GM23338 (cell line): ENCODE results near the gene PGAP6. TPM values are rescaled to one million over a fixed set of nuclear protein-coding genes. Genes with fewer than 3 reads are reported as not detected.

Source experiments
- ATAC-seq: fragments of 200-7000 bp; cut with Tn5 transposase; 3 replicates; pipeline ENCODE4 v1.9.1; 2020
- DNase-seq: peaks from one replicate; pipeline ENCODE4 v3.0.0-alpha.2; 2015; ENCODE audit warnings: low spot score
- H2AFZ ChIP-seq: fragments of 200-600 bp; sonication (generic); 2 replicates; pipeline ENCODE4 v1.8.0; 2016; ENCODE audit warnings: antibody characterized with exemption, mild to moderate bottlenecking, moderate library complexity
- H3F3A ChIP-seq: fragments of 200-600 bp; sonication (generic); replicated peaks from 2 replicates; pipeline ENCODE4 v1.8.0; 2017; ENCODE audit warnings: antibody characterized with exemption, mixed run types, low read depth
- H3K27ac ChIP-seq: fragments of 200-600 bp; sonication (generic); 2 replicates; pipeline ENCODE4 v1.6.1; 2016; ENCODE audit warnings: low read depth
- H3K27me3 ChIP-seq: fragments of 200-600 bp; sonication (generic); 2 replicates; pipeline ENCODE4 v1.8.0; 2016; ENCODE audit warnings: mild to moderate bottlenecking, mixed run types, moderate library complexity; ENCODE audit not compliant: insufficient read depth
- H3K36me3 ChIP-seq: fragments of 200-600 bp; sonication (generic); 2 replicates; pipeline ENCODE4 v1.8.0; 2016; ENCODE audit warnings: mild to moderate bottlenecking; ENCODE audit not compliant: insufficient read depth
- H3K4me1 ChIP-seq: fragments of 200-600 bp; sonication (generic); 2 replicates; pipeline ENCODE4 v1.8.0; 2016; ENCODE audit warnings: mild to moderate bottlenecking, moderate library complexity; ENCODE audit not compliant: insufficient read depth
- H3K4me2 ChIP-seq: fragments of 200-600 bp; sonication (generic); 2 replicates; pipeline ENCODE4 v1.7.1; 2017; ENCODE audit warnings: mixed run types
- H3K4me3 ChIP-seq: fragments of 200-600 bp; sonication (generic); 2 replicates; pipeline ENCODE4 v1.6.1; 2016; ENCODE audit warnings: mixed run types
- H3K79me2 ChIP-seq: fragments of 200-600 bp; sonication (generic); replicated peaks from 2 replicates; pipeline ENCODE4 v1.8.0; 2017; ENCODE audit warnings: mild to moderate bottlenecking; ENCODE audit not compliant: insufficient read depth
- H3K9me2 ChIP-seq: fragments of 200-600 bp; sonication (generic); 2 replicates; pipeline ENCODE4 v1.8.0; 2017; ENCODE audit not compliant: insufficient read depth
- H4K20me1 ChIP-seq: fragments of 200-600 bp; sonication (generic); replicated peaks from 2 replicates; pipeline ENCODE4 v1.8.0; 2017; ENCODE audit warnings: mild to moderate bottlenecking; ENCODE audit not compliant: insufficient read depth
- H3K27ac Mint-ChIP-seq: 2 replicates; pipeline ENCODE4 v1.8.0; 2020; ENCODE audit warnings: inconsistent platforms, mild to moderate bottlenecking, moderate library complexity, mixed read lengths
- H3K27me3 Mint-ChIP-seq: 3 replicates; pipeline ENCODE4 v1.8.0; 2022; ENCODE audit warnings: low read depth, mild to moderate bottlenecking, moderate library complexity, mixed read lengths, inconsistent platforms; ENCODE audit not compliant: insufficient read depth, poor library complexity
- H3K36me3 Mint-ChIP-seq: 3 replicates; pipeline ENCODE4 v1.8.0; 2021; ENCODE audit warnings: low read depth, mild to moderate bottlenecking, inconsistent platforms, moderate library complexity, mixed read lengths
- H3K4me1 Mint-ChIP-seq: 3 replicates; pipeline ENCODE4 v1.8.0; 2020; ENCODE audit warnings: mild to moderate bottlenecking, inconsistent platforms, mixed read lengths
- H3K4me3 Mint-ChIP-seq: 3 replicates; pipeline ENCODE4 v1.8.0; 2021; ENCODE audit warnings: moderate library complexity, mild to moderate bottlenecking, inconsistent platforms, mixed read lengths
- H3K9me3 Mint-ChIP-seq: 3 replicates; pipeline ENCODE4 v1.8.0; 2020; ENCODE audit warnings: moderate library complexity, mild to moderate bottlenecking, inconsistent platforms, mixed read lengths
- CREB1 ChIP-seq: fragments of 250-450 bp; sonication (Bioruptor Pico); IDR thresholded peaks from 2 replicates; pipeline ENCODE4 v1.5.0; 2020; ENCODE audit warnings: low read depth, mild to moderate bottlenecking, moderate library complexity
- CTCF ChIP-seq, 2 experiments: fragments of 200-600 bp in 1 of 2; sonication (generic) in 1 of 2; conservative IDR thresholded peaks; 2 replicates each; pipeline versions ENCODE4 v1.5.1 to v1.6.1; 2016 to 2017; ENCODE audit warnings: antibody characterized with exemption in 2 of 2, low read depth in 2 of 2, mild to moderate bottlenecking in 2 of 2, moderate library complexity in 1 of 2
- EZH2 ChIP-seq: fragments of 200-600 bp; sonication (generic); IDR thresholded peaks from one replicate; pipeline ENCODE4 v1.8.0; 2017; ENCODE audit warnings: antibody characterized with exemption, mild to moderate bottlenecking, low read depth; ENCODE audit not compliant: unreplicated experiment
- POLR2AphosphoS5 ChIP-seq: IDR thresholded peaks from 2 replicates; pipeline ENCODE4 v1.6.1; 2016; ENCODE audit warnings: antibody characterized with exemption, low read depth
- STAT1 ChIP-seq: IDR thresholded peaks from one replicate; pipeline ENCODE4 v1.6.1; 2016; ENCODE audit warnings: antibody characterized with exemption; ENCODE audit not compliant: unreplicated experiment
- polyA plus RNA-seq: library from polyadenylated mRNA; unstranded; fragments of >200 nt; fragmentation: Nextera tagmentation; extraction: Ambion mirVana; gene quantifications from 2 replicates; pipeline ENCODE4 v1.2.1, GENCODE V29; 2016
- total RNA-seq: library from RNA; depleted of rRNA; stranded (reverse); fragments of >200 nt; shearing (Covaris generic); gene quantifications from 2 replicates; pipeline ENCODE4 v1.2.3, GENCODE V29; 2014
- TF ChIP-seq, protein P1 (sequence below): fragments of 250-450 bp; sonication (Bioruptor Pico); IDR thresholded peaks from 2 replicates; pipeline ENCODE4 v1.5.0; 2020; ENCODE audit warnings: mild to moderate bottlenecking, moderate library complexity
- TF ChIP-seq, protein P2 (sequence below): IDR thresholded peaks from one replicate; pipeline ENCODE4 v1.6.1; 2018; ENCODE audit warnings: antibody characterized with exemption; ENCODE audit not compliant: unreplicated experiment

The PGAP6 gene
- total and polyA plus RNA-seq, 2 experiments from 2014 or later, result 25.1 to 112 TPM

- TF ChIP-seq, protein P1, sequence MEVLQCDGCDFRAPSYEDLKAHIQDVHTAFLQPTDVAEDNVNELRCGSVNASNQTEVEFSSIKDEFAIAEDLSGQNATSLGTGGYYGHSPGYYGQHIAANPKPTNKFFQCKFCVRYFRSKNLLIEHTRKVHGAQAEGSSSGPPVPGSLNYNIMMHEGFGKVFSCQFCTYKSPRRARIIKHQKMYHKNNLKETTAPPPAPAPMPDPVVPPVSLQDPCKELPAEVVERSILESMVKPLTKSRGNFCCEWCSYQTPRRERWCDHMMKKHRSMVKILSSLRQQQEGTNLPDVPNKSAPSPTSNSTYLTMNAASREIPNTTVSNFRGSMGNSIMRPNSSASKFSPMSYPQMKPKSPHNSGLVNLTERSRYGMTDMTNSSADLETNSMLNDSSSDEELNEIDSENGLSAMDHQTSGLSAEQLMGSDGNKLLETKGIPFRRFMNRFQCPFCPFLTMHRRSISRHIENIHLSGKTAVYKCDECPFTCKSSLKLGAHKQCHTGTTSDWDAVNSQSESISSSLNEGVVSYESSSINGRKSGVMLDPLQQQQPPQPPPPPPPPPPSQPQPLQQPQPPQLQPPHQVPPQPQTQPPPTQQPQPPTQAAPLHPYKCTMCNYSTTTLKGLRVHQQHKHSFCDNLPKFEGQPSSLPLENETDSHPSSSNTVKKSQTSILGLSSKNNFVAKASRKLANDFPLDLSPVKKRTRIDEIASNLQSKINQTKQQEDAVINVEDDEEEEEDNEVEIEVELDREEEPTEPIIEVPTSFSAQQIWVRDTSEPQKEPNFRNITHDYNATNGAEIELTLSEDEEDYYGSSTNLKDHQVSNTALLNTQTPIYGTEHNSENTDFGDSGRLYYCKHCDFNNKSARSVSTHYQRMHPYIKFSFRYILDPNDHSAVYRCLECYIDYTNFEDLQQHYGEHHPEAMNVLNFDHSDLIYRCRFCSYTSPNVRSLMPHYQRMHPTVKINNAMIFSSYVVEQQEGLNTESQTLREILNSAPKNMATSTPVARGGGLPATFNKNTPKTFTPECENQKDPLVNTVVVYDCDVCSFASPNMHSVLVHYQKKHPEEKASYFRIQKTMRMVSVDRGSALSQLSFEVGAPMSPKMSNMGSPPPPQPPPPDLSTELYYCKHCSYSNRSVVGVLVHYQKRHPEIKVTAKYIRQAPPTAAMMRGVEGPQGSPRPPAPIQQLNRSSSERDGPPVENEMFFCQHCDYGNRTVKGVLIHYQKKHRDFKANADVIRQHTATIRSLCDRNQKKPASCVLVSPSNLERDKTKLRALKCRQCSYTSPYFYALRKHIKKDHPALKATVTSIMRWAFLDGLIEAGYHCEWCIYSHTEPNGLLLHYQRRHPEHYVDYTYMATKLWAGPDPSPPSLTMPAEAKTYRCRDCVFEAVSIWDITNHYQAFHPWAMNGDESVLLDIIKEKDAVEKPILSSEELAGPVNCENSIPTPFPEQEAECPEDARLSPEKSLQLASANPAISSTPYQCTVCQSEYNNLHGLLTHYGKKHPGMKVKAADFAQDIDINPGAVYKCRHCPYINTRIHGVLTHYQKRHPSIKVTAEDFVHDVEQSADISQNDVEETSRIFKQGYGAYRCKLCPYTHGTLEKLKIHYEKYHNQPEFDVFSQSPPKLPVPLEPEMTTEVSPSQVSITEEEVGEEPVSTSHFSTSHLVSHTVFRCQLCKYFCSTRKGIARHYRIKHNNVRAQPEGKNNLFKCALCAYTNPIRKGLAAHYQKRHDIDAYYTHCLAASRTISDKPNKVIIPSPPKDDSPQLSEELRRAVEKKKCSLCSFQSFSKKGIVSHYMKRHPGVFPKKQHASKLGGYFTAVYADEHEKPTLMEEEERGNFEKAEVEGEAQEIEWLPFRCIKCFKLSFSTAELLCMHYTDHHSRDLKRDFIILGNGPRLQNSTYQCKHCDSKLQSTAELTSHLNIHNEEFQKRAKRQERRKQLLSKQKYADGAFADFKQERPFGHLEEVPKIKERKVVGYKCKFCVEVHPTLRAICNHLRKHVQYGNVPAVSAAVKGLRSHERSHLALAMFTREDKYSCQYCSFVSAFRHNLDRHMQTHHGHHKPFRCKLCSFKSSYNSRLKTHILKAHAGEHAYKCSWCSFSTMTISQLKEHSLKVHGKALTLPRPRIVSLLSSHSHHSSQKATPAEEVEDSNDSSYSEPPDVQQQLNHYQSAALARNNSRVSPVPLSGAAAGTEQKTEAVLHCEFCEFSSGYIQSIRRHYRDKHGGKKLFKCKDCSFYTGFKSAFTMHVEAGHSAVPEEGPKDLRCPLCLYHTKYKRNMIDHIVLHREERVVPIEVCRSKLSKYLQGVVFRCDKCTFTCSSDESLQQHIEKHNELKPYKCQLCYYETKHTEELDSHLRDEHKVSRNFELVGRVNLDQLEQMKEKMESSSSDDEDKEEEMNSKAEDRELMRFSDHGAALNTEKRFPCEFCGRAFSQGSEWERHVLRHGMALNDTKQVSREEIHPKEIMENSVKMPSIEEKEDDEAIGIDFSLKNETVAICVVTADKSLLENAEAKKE (CRISPR knock-in tag), result no peak
- TF ChIP-seq STAT1, result no peak
- TF ChIP-seq, protein P2, sequence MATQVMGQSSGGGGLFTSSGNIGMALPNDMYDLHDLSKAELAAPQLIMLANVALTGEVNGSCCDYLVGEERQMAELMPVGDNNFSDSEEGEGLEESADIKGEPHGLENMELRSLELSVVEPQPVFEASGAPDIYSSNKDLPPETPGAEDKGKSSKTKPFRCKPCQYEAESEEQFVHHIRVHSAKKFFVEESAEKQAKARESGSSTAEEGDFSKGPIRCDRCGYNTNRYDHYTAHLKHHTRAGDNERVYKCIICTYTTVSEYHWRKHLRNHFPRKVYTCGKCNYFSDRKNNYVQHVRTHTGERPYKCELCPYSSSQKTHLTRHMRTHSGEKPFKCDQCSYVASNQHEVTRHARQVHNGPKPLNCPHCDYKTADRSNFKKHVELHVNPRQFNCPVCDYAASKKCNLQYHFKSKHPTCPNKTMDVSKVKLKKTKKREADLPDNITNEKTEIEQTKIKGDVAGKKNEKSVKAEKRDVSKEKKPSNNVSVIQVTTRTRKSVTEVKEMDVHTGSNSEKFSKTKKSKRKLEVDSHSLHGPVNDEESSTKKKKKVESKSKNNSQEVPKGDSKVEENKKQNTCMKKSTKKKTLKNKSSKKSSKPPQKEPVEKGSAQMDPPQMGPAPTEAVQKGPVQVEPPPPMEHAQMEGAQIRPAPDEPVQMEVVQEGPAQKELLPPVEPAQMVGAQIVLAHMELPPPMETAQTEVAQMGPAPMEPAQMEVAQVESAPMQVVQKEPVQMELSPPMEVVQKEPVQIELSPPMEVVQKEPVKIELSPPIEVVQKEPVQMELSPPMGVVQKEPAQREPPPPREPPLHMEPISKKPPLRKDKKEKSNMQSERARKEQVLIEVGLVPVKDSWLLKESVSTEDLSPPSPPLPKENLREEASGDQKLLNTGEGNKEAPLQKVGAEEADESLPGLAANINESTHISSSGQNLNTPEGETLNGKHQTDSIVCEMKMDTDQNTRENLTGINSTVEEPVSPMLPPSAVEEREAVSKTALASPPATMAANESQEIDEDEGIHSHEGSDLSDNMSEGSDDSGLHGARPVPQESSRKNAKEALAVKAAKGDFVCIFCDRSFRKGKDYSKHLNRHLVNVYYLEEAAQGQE, result no peak
Observed at GRCh38 chr16:340370-341091, 41.2 kb downstream of the PGAP6 start (continued).

GRCh38 chr16:339680-340079 lies 42.1 kb downstream of the PGAP6 start:
- no peak overlapping the region for H3K4me2 ChIP-seq
- no peak overlapping the region for H2AFZ ChIP-seq
- Mint-ChIP-seq H3K27me3 (peaks cover 7% of the 10 kb centered on the region), H3K27ac (no peak overlapping the region), H3K4me3 (no peak overlapping the region; the same call in 2 of the 3 replicates), H3K9me3 (no peaks in the 10 kb centered on the region), H3K4me1 (peaks cover 10% of the 10 kb centered on the region), H3K36me3 (peaks cover 40% of the 10 kb centered on the region)
- H4K20me1 ChIP-seq, result peaks cover 50% of the 10 kb centered on the region
- ATAC-seq (no peak), DNase-seq (no peak)
- peaks cover 5% of the 10 kb centered on the region for H3F3A ChIP-seq
- no peaks in the 10 kb centered on the region for H3K27me3 ChIP-seq
- H3K4me1 ChIP-seq, result no peaks in the 10 kb centered on the region
- H3K36me3 ChIP-seq, result no peaks in the 10 kb centered on the region
- H3K79me2 ChIP-seq, result peaks cover 100% of the 10 kb centered on the region
- H3K27ac ChIP-seq, result no peak overlapping the region
- no peaks in the 10 kb centered on the region for H3K9me2 ChIP-seq
- no peak overlapping the region for H3K4me3 ChIP-seq
- TF ChIP-seq CTCF (conservative IDR thresholded peaks at IDR 0.05; ENCODE audit: low read depth in 2 of 2), result no peak
- no peak for TF ChIP-seq STAT1
- no peak for TF ChIP-seq POLR2AphosphoS5
- TF ChIP-seq CREB1 (CRISPR knock-in tag), result no peak
- no peak for TF ChIP-seq EZH2
